Thymus (tissue), 11 donors: ENCODE measurements around the gene NRSN2. TPM values are rescaled to one million over a fixed set of nuclear protein-coding genes. Genes with fewer than 3 reads are reported as not detected.
"Not testable (repeated sequence)": the region's sequence is repeated elsewhere in the genome, so short reads cannot be mapped to it uniquely, and the experiment has no call there.

ENCODE experiments used
- DNase-seq, 9 donors: peaks; one replicate each; pipeline ENCODE4 v3.0.0-alpha.2; 2013; ENCODE audit warnings: low spot score in 9 of 9, low read depth in 6 of 9, missing footprints in 1 of 9
- H3K27ac ChIP-seq, 2 donors: one replicate each; pipeline ENCODE4 v1.5.1; 2013; ENCODE audit warnings: control low read depth in 1 of 2, low read depth in 1 of 2, low read length in 1 of 2, mild to moderate bottlenecking in 1 of 2, moderate library complexity in 1 of 2
- H3K27me3 ChIP-seq, 2 donors: one replicate each; pipeline ENCODE4 v1.5.1; 2013; ENCODE audit warnings: low read length in 1 of 2; ENCODE audit not compliant: control insufficient read depth in 2 of 2, insufficient read depth in 1 of 2
- H3K36me3 ChIP-seq, 2 donors: one replicate each; pipeline ENCODE4 v1.5.1; 2013; ENCODE audit warnings: low read length in 1 of 2, mild to moderate bottlenecking in 1 of 2, moderate library complexity in 1 of 2; ENCODE audit not compliant: control insufficient read depth in 2 of 2, insufficient read depth in 2 of 2
- H3K4me1 ChIP-seq, 2 donors: one replicate each; pipeline ENCODE4 v1.5.1; 2013; ENCODE audit warnings: low read length in 2 of 2; ENCODE audit not compliant: control insufficient read depth in 2 of 2, insufficient read depth in 2 of 2
- H3K4me3 ChIP-seq, 2 donors: one replicate each; pipeline ENCODE4 v1.5.1; 2013; ENCODE audit warnings: low read length in 2 of 2, control low read depth in 1 of 2, mild to moderate bottlenecking in 1 of 2
- H3K9me3 ChIP-seq, 2 donors: one replicate each; pipeline ENCODE4 v1.5.1; 2013; ENCODE audit warnings: low read length in 1 of 2, mild to moderate bottlenecking in 1 of 2; ENCODE audit not compliant: control insufficient read depth in 2 of 2, insufficient read depth in 1 of 2
- WGBS: extraction: QIAGEN DNeasy Blood & Tissue Kit; methylation state at CpG from one replicate; pipeline ENCODE4 v1.1.7; 2013; 5-methylcytosine and 5-hydroxymethylcytosine counted together
- polyA plus RNA-seq: library from polyadenylated mRNA; stranded (reverse); fragments of 200-250 nt; gene quantifications from one replicate; pipeline ENCODE4 v1.2.3, GENCODE V29; 2013
- total RNA-seq: library from RNA; stranded (reverse); fragments of 120-200 nt; gene quantifications from one replicate; pipeline ENCODE4 v1.2.4, GENCODE V29; 2013
- donor health status: healthy.

NRSN2 gene
- total and polyA plus RNA-seq, 2 donors: 3.8 to 16.7 TPM

DNA sequence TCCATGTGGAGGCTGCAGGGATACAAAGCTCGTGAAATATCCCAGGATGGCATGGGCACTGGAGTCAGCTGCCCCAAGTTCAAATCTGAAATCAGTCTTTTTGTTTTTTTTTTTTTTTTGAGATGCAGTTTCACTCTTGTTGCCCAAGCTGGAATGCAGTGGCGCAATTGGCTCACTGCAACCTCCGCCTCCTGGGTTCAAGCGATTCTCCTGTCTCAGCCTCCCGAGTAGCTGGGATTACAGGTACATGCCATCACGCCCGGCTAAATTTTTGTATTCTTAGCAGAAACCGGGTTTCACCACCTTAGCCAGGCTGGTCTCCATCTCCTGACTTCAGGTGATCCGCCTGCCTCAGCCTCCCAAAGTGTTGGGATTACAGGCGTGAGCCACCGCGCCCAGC lies 30.7 kb downstream of the NRSN2 start:
- not testable (repeated sequence) for H3K27ac ChIP-seq, H3K4me3 ChIP-seq, H3K9me3 ChIP-seq, DNase-seq, H3K27me3 ChIP-seq, H3K36me3 ChIP-seq
- peaks cover 5 to 13% of the 10 kb centered on the region in 2 donors for H3K4me1 ChIP-seq
- WGBS: 94% methylated on average over 12 of the region's 12 CpGs

DNA sequence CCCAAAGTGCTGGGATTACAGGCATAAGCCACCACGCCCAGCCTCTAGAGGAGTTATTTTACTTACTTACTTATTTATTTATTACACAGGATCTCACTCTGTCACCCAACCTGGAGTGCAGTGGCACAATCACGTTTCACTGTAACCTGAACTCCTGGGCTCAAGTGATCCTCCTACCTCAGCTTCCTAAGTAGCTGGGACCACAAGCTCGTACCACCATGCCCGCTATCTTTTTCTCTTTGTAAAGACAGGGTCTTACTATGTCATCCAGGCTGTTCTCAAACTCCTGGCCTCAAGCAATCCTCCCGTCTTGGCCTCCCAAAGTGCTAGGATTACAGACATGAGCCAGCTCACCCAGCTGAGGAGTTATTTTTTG lies 32.0 kb downstream of the NRSN2 start:
- 90% methylated on average over 5 of the region's 5 CpGs for WGBS

DNA sequence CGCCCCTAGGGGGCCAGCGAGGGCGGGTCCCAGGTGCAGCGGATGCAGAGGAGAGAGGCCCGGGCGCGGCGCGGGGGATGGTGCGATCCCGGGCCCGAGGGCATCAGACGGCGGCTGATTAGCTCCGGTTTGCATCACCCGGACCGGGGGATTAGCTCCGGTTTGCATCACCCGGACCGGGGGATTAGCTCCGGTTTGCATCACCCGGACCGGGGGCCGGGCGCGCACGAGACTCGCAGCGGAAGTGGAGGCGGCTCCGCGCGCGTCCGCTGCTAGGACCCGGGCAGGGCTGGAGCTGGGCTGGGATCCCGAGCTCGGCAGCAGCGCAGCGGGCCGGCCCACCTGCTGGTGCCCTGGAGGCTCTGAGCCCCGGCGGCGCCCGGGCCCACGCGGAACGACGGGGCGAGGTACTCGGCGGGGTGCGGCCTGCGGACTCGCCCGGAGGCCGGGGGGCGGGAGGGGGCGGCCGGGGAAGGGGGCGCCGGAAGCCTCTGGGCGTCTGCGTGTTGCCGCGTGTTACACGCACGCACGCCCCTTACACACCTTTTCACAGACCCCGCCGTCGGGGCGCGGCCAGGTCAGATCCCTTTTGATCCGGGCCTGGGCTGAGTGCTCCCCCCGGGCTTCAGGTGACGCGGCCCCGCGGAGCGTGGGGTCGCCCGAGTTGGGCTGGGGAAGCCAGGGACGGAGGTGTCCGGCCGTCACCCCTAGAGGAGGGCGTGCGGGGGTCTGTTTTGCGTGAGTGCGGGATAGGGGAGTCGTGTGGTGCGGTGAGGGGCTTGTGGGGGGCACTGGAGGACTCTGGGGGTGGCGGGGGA lies 34.1 kb downstream of the NRSN2 start:
- peak overlapping the region; percentile 53 to 88 for H3K4me3 ChIP-seq
- H3K4me1 ChIP-seq: peaks cover 7 to 10% of the 10 kb centered on the region in 2 donors
- under 1% methylated on average over 93 of the region's 93 CpGs for WGBS
- H3K27me3 ChIP-seq: peaks cover 0 to 10% of the 10 kb centered on the region in 2 donors
- no peaks in the 10 kb centered on the region for H3K9me3 ChIP-seq
- no peaks in the 10 kb centered on the region for H3K36me3 ChIP-seq
- DNase-seq: peak in 2 of 9 donors; percentile 44 to 66
- peak overlapping the region in 1 of 2 donors; percentile 85 for H3K27ac ChIP-seq

More for the DNA sequence above, 32.0 kb downstream of the NRSN2 start:
- Histone ChIP-seq H3K4me3 (no peak overlapping the region), H3K27me3 (peaks cover 0 to 10% of the 10 kb centered on the region in 2 donors), H3K36me3 (no peaks in the 10 kb centered on the region), H3K4me1 (peaks cover 7 to 10% of the 10 kb centered on the region in 2 donors), H3K27ac (no peak overlapping the region), H3K9me3 (no peaks in the 10 kb centered on the region)
- DNase-seq: no peak

DNA sequence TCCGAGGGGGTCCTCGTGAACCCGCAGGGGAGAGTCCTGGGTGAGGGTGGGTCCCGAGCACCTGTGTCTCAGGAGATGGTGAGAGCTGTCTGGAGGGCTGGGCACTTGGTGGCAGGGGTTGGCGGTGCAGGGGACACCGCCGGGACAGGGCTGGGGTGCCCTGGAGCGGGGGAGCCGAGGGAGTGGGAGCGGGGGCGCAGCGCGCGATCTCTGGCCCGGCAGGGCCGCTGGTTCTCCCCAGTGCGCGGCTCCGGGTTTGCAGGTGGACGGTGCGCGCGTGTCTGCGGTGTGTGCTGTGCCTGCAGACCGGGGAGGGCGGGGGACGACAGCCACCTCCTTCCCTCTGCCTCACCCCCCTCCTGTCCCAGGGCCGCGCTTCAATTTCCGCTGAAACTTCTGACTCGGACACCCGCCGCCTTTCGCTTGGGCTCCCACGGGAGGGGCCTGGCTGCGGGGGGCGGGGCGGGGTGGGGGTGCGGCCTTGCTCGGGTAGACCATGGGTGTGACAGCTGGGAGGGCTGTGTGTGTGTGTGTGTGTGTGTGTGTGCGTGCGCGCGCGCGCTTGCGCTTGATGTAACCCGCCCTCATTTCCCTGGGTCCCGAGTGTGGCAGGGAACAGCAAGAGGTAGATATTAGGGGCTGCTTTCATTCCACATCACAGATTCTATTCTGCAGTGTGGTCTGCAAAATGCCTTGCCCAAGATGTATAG lies 34.8 kb downstream of the NRSN2 start:
- peak overlapping the region; percentile 53 to 88 for H3K4me3 ChIP-seq
- peak overlapping the region; percentile 26 to 85 for H3K27ac ChIP-seq
- H3K9me3 ChIP-seq: no peaks in the 10 kb centered on the region
- peaks cover 7 to 10% of the 10 kb centered on the region in 2 donors for H3K4me1 ChIP-seq
- H3K36me3 ChIP-seq: no peaks in the 10 kb centered on the region
- H3K27me3 ChIP-seq: peaks cover 0 to 10% of the 10 kb centered on the region in 2 donors
- peak in 5 of 9 donors; percentile 34 to 78 (median 61) for DNase-seq
- under 1% methylated on average over 49 of the region's 49 CpGs for WGBS

DNA sequence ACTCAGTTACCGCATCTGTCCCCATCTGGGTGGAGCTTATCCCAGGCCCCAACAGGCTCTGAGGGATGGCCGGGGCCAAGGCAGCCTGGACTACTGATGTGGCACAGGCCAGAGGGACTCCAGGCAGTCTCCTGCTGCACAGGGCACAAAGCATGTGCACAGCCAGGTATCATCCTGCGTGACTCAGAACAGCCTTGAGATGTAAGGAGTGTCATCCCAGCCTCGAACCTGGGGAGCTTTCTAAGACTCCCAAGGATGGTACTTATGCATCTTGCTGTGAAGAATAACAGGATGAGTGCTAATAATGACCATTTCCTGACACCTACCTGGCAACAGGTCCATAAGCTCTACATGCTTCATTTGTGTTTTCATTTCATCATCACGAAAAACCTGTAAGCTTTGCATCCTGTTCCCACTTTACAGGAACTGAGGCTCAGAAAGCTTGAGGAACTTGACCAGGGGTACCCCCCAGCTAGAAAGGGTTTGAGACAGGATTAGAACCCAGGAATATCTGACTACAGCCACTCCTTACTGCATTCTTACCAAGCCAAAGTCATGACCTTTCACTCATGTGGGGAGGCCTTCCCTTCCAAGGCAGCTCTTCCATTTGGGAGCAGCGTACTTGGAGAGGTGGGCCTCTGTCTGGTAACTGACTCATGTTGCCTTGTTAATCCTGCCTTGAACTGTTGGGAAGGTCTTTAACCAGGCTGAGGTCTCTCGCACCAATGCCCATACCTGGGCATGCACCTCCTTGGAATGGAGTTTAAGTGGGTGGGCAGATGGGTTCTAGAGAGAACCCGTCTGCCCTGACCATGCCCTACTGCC lies 35.6 kb downstream of the NRSN2 start:
- Histone ChIP-seq H3K36me3 (peaks cover 0 to under 1% of the 10 kb centered on the region in 2 donors), H3K4me1 (peaks cover 7 to 10% of the 10 kb centered on the region in 2 donors), H3K4me3 (peak overlapping the region; percentile 53 to 88), H3K27me3 (peaks cover 0 to 10% of the 10 kb centered on the region in 2 donors), H3K27ac (peak overlapping the region in 1 of 2 donors; percentile 26), H3K9me3 (no peaks in the 10 kb centered on the region)
- no peak for DNase-seq
- 94% methylated on average over 8 of the region's 8 CpGs for WGBS

DNA sequence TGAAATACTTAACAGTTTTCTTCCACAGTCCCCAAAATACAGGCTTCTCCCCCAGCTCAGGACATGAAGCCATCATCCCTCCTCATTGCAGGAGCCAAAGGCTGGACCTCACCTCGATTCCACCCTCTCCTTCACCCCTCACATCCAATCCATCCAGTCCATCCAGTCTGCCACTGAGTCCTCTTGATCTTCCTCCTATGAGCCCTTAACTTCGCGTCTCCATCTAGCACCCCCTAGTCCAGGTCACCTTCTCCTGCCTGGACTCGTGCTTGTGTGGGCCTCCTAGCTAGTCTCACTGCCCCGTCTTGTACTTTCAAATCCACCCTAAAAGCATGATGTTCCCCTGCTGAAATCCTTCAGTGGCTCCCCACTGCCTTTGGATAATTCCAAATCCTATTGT lies 37.0 kb downstream of the NRSN2 start:
- H3K9me3 ChIP-seq: no peaks in the 10 kb centered on the region
- H3K27me3 ChIP-seq: peaks cover 0 to 7% of the 10 kb centered on the region in 2 donors
- peaks cover 7 to 10% of the 10 kb centered on the region in 2 donors for H3K4me1 ChIP-seq
- H3K36me3 ChIP-seq: peaks cover 8 to 14% of the 10 kb centered on the region in 2 donors
- no peak for DNase-seq
- WGBS: 98% methylated on average over 5 of the region's 5 CpGs
- no peak overlapping the region for H3K4me3 ChIP-seq
- no peak overlapping the region for H3K27ac ChIP-seq

DNA sequence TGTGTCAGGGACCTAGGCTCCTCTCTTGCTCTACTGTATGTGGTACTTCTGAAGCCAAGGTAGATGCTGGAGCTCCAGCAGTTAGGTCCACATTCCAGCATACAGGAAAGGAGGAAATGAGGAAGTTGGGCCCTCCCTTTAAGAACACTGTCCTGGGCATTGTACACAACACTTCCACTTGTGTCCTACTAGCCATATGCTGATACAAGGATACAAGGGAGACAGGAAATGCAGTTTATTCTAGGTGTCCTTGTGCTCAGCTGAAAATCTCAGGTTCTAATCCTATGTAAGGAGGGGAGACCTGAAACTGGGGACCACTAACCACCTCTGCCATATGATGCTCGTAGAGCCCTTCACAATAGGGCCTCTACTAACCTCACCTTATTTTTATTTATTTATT lies 37.8 kb downstream of the NRSN2 start:
- DNase-seq: no peak
- H3K36me3 ChIP-seq: peaks cover 12 to 22% of the 10 kb centered on the region in 2 donors
- no peaks in the 10 kb centered on the region for H3K9me3 ChIP-seq

DNA sequence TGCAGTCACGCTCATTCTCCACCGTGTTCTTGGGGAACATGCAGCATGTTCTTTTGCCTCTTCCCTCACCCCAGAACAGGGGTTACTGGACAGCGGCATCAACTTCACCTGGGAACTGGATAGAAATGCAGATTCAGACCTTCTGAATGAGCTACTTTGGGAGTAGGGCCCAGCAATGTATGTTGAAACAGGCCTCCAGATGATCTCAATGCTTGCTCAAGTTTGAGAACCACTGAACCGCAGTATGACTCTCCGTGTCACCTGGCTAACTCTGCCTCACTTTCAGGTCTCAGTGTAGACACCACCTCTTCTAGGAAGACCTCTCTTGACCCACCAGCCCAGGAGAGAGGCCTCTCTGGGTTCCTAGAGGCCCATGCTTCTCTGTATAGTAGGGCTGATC lies 38.5 kb downstream of the NRSN2 start:
- Histone ChIP-seq H3K27ac (no peak overlapping the region), H3K9me3 (no peaks in the 10 kb centered on the region), H3K27me3 (peaks cover 0 to 5% of the 10 kb centered on the region in 2 donors), H3K4me1 (peaks cover 7 to 10% of the 10 kb centered on the region in 2 donors), H3K4me3 (no peak overlapping the region), H3K36me3 (peaks cover 12 to 25% of the 10 kb centered on the region in 2 donors)
- 98% methylated on average over 5 of the region's 5 CpGs for WGBS
- DNase-seq: no peak

More for the DNA sequence above, 37.8 kb downstream of the NRSN2 start:
- 96% methylated on average over 1 of the region's 1 CpG for WGBS
- H3K27me3 ChIP-seq: peaks cover 0 to 7% of the 10 kb centered on the region in 2 donors
- H3K27ac ChIP-seq: no peak overlapping the region
- no peak overlapping the region for H3K4me3 ChIP-seq
- peaks cover 7 to 10% of the 10 kb centered on the region in 2 donors for H3K4me1 ChIP-seq
